Stimulated activated CD8-positive, alpha-beta memory T cell treated with anti-CD3 and anti-CD28 coated beads, Interleukin-12 subunit alpha, Interleukin-12 subunit beta, amount 100 ng/mL, for 4 hours (primary cell): ENCODE measurements around the gene TMEM178B.
"Not testable (repeated sequence)": the region's sequence is repeated elsewhere in the genome, so short reads cannot be mapped to it uniquely, and the experiment has no call there.

ENCODE experiments used
- DNase-seq: peaks from one replicate; pipeline ENCODE4 v3.0.0-alpha.2; 2020; ENCODE audit warnings: low read depth

Gene TMEM178B

DNA sequence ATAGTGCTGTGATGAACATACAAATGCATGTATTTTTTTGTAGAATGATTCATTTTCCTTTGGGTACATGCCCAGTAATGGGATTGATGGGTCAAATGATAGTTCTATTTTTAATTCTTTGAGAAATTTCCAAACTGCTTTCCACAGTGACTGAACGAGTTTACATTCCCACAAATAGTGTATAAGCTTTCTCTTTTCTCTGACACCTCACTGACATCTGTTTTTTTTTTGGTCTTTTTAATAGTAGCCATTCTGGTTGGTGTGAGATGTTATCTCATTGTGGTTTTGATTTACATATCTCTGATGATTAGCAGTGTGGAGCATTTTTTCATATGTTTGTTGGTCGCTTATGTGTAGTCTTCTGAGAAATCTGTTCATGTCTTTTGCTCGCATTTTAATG, 282.3 kb downstream of the TMEM178B start:
- no peak for DNase-seq

DNA sequence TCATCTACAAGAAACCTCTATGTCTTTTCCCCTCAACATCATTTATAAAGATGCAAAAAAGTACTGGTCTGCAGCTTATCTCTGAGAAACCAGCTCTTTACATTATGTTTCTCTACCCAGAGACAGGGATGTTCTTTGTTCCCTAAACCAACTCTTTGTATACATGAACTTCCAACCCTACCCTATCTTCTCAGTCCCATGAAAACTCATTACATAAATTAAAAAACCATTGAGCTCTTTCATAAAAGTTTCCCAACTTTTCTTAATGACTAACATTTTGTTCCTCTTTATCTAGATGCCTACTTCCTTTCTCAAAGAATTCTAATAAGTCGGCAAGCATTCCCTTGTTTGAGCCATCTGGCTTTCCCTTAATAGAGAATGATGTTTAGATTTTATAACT, 284.5 kb downstream of the TMEM178B start:
- no peak for DNase-seq

DNA sequence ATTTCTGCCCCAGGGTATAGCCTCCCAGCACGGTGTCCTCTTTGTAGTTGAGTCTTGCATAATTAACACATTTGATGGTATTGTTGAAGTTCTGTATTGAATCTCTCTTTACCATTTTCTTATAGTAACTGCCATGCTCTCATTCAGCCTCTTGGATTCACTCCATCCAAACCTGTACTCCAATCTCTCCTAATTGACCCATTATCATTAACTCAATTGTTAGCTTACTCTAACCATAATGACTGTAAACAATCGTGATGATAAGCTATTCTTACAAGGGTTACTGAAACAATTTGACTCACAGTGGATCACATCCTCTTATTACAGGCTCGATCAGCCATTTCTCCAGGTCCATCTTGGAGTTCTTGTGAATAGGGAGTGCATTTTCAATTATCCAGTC, 285.4 kb downstream of the TMEM178B start:
- DNase-seq = no peak

DNA sequence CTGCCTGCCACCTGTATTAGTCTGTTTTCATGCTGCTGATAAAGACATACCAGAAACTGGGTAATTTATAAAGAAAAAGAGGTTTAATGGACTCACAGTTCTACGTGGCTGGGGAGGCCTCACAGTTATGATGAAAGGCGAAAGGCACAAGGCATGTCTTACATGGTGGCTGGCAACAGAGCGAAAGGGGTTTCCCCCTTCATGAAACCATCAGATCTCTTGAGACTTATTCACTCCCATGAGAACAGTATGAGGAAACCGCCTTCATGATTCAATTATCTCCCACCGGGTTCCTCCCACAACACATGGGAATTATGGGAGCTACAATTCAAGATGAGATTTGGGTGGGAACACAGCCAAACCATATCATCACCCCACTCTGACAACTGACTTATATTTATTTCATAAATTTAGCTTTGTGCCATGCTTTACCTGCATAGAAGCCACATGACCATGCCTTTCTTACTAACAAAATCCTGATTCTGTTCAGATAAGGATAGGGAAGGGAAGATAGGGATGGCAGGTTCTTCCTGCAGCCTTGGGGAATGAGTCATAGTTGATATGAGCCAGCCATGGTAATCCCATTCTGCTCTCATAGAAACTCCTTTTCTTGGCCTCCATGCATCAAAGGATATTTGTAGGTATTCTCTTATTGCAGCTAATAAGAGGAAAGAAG, 286.0 kb downstream of the TMEM178B start:
- no peak for DNase-seq

DNA sequence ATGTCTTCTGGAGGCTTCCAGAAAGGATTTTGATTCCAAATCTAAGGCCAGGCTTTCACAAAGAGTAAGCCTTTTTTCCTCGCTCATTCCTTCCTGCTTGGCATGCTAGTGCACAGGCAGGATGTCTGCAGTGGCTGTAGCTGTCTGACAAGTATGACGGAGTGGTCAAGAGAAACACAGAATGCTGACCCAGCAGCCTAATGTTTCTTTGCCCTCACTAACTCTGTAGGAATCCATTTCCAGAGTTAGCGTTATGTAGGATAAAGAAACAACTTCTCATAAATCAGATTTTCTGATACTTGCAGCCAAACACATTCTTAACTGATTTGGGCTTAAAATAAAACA, 286.5 kb downstream of the TMEM178B start:
- DNase-seq = no peak

DNA sequence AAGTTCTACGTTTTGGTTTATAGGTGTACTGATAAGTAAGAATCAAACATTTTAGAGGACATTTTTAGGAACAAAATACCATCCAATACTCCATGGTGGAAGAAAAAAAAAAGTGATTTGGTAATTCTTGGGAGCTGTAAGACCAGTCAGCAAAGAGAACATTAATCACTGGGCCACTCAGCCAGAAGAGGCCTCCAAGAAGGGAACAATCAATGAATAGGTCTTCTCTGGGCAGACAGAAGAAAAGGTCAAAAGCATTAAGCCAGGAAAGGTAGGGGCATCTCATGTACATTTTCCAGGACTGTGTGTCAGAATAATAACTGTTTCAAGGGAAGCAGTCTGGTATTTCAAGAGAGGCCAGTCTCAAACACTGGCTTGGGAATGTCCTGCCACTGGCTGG, 286.9 kb downstream of the TMEM178B start:
- no peak for DNase-seq

DNA sequence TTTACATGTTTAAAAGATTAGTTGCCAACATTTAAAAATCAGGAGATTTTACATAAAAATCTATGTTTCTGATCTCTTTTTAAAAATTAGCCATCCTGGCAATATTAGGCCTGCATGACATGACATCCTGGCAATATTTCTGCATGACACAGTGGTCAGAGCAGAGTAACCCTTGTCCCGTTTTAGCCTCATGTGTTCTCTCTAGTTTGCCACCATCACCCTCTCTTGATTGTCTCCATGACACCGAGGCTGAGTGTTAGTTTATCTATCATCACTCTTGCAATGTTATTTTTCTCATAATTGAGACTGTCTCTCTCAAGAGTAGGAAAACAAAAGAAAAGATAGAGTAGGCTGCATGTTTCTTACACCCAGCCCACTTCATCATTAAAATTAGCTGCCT, 287.6 kb downstream of the TMEM178B start:
- no peak for DNase-seq

DNA sequence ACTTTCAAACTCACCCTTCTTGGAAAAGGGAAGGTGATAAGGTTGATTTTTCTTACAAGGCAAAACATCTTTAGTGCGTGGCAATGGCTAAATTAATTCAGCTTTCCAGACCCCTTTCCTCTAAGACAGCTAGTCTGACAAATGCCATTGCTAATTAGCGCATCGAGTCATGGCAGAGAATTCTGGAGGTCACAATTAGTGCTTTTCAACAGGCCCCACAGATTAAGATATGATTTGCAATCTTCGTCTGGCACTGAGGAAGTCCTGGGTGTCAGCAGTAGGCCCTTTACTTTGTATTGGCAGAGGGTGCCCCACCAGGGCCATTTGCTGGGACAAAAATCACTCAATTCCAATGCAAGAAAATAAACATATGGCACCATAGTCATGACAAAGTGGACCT, 288.1 kb downstream of the TMEM178B start:
- no peak for DNase-seq

DNA sequence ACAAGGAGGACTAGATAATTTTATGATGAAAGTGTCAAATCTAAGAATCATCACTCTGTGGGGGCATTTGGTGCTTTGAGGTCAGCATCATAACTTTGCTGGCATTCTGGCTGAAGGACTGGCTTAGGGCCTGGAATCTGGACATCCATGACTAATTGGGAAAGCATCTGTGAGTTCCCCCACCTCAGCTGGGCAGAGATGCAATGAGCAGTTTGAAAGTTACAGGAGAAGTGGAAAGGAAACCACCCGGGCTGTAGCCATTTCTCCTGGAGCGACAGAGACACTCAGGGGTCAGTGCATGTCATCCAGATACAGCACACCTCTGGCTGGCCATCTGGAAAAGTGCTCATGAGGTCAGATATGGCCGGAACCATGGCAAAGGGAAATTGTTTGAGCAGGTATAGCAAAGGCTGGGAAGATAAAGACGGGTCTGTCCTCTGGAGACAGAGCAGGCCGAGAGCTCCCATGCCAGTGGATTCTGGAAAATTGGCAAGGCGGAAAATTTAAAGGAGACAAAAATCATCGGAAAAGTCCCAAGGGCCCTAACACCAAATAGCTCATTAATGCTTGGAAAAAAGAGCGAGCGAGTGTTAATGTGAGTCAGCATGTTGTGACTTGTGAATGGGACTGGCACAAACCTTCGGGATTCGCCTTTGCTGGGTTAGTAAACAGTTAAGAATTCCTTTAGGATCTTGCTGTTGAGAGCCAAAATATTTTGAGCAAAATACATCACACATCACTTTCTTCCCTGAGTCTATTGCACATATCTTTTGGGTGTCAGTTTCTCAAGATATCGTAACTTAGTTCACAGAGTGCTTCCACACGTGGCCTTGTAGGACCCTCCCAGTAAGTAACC, 288.9 kb downstream of the TMEM178B start:
- no peak for DNase-seq

DNA sequence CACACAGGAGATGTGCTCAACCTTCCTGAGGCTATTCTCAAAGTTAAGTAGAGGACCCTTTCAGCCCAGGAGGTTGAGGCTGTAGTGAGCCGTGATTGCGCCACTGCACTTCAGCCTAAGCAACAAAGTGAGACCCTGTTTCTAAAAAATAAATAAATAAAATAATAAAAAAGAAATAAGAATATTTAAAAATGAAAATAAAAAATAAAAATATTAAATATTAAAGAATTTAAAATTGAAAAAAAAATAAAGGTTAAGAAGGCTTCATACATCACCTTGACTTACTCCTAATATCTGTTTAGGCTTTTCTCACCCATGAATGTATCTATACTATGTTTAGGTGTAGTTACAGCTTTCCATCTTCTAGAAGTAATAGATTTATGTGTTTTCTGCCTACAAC, 289.9 kb downstream of the TMEM178B start:
- no peak for DNase-seq

DNA sequence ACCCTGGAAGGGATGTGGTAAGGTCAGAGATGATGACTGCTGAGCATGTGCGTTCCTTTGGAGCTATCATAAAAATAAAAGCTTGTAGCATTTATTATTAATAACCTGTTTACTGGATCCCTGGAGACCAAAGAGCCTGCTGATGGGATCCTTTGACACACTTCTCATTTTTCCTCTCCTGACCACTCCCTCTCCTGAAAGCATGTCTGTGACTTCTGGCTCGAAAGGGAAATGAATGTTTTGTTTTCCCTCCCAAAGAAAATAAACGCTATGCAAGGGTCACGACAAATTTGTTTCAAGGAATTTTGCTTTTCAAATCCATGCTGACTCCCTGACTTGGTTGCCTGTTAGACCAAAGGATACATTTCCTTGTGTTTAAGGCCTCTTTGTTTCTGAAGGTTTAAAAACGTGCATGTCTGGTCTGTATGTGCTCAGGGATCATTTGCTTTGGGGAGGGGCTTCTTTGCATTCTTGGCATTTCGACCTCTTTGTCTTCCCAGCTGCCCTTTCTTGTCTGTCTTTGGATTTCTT, 292.3 kb downstream of the TMEM178B start:
- DNase-seq = no peak

DNA sequence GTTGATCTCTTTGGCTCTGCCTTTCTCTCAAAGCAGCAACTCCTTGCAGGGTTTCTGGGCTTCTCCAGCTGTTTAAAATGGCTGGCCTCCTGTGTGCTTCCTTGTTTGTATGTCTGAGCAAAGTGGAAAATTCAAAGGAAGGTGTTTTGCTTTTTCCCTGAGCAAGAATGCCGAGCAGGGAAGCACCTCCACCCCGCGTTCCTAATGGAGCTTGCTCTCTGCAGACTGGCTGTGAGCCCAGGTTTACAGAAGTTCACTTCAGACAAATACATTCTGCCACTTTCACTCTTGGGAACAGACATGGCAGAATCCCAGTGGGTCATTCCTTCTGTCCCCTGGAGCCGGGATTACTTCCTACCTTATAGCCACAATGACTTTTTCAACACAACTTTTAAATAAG, 295.6 kb downstream of the TMEM178B start:
- no peak for DNase-seq

DNA sequence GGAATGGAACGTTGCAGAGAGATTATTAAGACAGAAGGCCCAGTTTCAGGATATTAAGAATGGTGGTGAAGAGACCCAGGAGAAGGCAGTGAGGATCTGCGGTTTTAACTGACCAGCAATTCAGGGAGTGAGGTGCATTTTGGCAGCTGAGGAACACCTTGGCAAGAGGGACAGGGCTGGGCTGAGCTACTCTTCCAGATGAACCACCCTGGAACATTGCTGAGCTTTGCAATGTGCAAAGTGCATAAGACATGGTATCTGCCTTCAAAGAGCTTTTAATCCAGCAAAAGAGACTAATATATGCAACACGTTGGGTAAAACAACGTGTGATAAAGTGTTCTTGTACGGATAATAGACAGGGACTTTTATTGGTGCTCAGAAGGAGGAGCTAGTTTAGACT, 296.3 kb downstream of the TMEM178B start:
- DNase-seq = no peak

DNA sequence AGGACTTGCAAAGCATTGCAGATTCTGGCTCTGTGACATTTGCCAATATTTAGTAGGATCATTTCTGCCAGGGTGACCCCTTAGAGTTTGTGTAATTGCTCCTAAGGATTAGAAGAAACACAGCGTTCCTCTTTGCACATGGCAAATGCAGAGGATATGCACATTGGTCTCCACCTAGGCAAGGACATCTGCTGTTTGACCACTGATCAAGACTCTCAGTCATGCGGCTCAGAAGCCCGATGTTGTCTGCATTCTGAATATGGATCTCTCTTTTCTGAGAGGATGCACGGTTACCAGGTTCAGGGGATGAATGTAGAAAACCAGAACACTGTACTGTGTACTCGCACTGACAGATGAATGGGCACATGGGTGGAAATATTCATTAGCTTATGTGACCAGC, 296.8 kb downstream of the TMEM178B start:
- no peak for DNase-seq

DNA sequence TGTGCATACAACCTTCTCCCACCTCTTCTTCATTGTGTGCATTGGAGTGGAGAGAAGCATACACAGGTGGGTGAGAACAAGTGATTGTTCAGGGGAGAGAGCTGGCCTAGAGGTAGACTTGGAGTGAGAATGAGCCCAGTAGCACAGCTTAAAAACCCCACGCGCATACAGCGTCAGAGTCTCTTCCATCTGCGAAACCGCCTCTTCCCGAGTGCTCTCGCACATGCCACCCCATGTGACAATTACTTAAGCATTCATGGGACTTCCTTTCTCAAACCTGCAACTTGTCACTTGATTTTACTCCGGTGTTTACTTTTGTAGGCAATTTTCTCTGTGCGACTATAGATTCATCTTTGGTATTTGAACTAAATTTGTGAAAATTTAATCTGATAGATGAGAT, 300.6 kb downstream of the TMEM178B start:
- DNase-seq = no peak

DNA sequence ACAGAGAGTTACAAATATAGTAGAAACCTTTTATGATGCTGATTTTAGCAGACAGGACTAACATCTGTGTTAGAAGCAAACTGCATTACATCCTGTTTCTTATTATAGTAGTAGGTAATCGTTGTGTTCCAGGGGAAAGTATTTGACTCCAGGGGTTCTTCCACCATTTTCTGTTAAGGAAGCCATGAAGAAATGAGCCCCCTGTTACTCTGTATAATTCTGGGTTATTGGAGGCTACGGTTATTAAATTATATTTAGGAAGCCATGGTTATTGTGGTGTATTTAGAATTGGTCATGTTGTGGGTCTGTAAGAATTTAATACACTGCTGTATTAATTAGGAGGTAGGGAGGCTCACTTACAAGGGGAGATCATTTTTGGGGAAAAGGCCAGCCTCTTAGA, 301.6 kb downstream of the TMEM178B start:
- no peak for DNase-seq

DNA sequence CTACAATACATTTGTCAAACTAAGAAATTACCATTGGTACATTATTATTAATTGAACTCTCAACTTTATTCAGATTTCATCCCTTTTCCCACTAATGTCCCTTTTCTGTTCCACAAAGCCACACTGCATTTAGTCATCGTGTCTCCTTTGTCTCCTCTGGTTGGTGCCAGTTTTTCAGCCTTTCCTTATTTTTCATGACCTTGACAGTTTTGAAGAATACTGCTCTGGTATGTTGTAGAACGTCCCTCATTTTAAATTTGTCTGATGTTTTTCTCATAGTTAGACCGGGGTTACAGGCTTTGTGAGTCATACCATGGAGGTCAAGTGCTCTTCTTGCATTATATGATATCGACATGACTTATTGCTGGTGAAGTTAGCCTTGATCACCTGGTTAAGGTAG, 304.0 kb downstream of the TMEM178B start:
- no peak for DNase-seq

DNA sequence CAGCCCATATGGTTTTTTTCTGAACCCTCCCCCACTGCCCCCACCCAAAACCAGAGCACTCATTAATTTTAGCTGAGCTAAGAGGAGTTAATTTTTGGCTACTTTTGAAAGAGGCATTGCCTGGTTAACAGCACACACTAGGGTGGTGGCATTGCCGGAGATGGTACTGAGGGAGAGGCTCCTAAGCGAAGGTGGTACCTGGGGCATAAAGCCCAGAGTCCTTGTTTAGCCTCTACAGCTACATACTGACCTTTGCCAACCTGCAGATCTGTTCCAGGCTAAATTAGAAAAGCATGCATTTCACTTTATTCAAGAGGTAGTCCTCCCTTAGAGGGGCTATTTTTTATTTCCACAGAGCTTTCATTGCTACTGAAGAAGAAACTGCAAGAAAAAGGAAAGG, 304.5 kb downstream of the TMEM178B start:
- DNase-seq = no peak

DNA sequence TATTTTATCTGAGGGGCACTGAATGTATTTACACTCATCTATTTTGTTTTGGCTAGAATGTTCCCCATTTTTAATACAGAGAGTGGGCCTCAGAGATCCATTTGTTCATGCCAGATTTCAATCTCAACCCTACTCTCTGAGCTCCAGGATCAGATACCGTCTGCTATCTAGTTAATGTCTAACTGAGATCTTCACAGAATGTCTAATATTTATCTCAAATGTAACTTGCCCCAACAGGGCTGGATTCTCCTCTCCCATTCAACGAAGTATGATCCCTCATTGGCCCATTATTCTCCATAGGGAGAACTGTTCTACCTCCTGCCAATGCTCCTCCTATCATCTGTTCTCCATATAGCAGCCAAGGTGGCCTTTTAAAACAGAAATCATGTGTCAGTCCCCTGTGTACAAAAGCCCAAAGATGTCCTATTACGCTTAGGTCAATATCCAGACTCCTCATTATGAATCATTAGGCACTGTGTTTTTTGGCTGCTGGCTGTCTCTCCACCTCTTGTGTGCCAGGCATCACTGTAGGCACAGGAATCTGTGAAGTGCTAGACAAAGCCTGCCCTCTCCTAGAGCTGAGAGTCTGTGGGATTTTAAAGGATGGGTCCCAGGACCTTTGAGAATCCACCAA, 308.0 kb downstream of the TMEM178B start:
- DNase-seq = no peak

DNA sequence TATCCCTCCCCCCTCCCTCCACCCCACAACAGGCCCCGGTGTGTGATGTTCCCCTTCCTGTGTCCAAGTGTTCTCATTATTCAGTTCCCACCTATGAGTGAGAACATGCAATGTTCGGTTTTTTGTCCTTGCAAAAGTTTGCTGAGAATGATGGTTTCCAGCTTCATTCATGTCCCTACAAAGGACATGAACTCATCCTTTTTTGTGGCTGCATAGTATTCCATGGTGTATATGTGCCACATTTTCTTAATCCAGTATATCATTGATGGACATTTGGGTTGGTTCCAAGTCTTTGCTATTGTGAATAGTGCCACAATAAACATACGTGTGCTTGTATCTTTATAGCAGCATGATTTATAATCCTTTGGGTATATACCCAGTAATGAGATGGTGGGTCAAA, 309.5 kb downstream of the TMEM178B start:
- not testable (repeated sequence) for DNase-seq

DNA sequence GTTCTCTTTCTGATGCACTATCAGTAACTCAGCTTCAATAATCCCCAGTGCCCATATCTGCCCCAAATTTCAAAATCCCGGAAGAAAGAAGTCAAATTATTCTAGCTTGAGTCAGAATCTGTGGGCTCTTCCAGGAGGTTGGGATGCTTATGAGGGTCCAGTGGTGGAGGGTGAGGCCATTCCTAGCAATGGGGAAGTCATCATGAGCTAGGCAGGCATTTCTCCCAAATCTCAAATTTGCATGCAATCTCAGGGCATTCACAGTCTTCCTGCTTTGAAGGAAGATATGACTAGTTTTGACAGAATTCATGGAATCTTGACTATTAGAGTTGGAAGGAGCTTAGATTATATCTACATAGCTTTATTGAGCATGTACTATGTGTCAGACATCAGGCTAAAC, 313.0 kb downstream of the TMEM178B start:
- no peak for DNase-seq

DNA sequence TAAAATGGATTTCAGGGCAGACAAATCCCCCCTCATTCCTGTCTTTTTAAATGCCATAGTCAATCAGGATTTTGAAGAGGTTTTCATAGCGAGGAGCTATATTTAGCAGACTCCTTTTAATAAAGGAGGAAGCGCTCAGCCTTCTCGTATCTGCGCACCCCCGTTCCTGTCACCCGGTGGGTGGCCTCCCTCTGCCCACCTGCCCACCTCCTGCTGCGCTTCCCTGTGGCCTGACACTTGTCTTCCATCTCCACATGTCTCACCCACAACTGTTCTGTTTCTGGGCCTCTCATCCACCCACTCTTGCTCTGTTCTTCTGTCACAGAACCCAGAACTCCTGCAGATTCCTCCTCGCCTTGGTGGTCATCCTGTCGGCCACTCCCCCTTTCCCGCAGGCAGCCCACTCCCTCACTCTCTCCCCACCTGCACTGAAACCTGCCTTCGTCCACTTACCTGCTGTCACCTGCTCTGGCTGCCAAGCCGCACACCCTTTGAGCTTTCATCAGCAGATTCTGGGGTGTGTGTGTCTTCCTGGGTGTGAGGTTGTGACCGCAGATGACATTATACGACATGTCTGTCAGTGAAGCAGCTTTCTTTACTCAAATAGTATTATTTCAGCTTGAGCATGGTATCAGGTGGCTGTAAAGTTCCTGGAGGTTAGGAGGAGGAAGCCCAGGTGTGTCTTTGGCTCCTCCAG, 313.8 kb downstream of the TMEM178B start:
- no peak for DNase-seq
